ENCODE results near the gene FGF12. TPM values are rescaled to one million over a fixed set of nuclear protein-coding genes. Genes with fewer than 3 reads are reported as not detected.

The FGF12 gene
- total RNA-seq, 2 experiments from 2014 or later = 0.06 to 1.7 TPM

GRCh38 chr3:192261135-192261534 is 466.2 kb downstream of the FGF12 start:
- H3K27ac ChIP-seq (ENCODE audit: low read depth, low read length, poor library complexity, severe bottlenecking) = no peak overlapping the region
- no peaks in the 10 kb centered on the region for H3K36me3 ChIP-seq (ENCODE audit: insufficient read depth, low read length)
- DNase-seq (ENCODE audit: low spot score) = no peak
- no peaks in the 10 kb centered on the region for H3K79me2 ChIP-seq (ENCODE audit: insufficient read depth, low read depth, low read length)
- ChIA-PET CTCF (ENCODE audit: unreplicated experiment) (no interaction called here), POLR2A (interaction anchor here (0.6 to 1.4 kb wide), 2 partner anchors 78 to 89 kb away, joined by 4 to 5 read pairs; no protein-coding TSS in a partner anchor)
- no peaks in the 10 kb centered on the region for H3K9me3 ChIP-seq (ENCODE audit: low read length)
- intact Hi-C loops (cut with micrococcal nuclease; ENCODE audit: unreplicated experiment) = no loop called here
- no peak overlapping the region for H3K4me3 ChIP-seq (ENCODE audit: low read depth, low read length, poor library complexity, severe bottlenecking)
- no peak for TF ChIP-seq EZH2phosphoT487 (IDR thresholded peaks at IDR 0.05; ENCODE audit: borderline replicate concordance, low read depth, low read length)
- TF ChIP-seq, protein P1, sequence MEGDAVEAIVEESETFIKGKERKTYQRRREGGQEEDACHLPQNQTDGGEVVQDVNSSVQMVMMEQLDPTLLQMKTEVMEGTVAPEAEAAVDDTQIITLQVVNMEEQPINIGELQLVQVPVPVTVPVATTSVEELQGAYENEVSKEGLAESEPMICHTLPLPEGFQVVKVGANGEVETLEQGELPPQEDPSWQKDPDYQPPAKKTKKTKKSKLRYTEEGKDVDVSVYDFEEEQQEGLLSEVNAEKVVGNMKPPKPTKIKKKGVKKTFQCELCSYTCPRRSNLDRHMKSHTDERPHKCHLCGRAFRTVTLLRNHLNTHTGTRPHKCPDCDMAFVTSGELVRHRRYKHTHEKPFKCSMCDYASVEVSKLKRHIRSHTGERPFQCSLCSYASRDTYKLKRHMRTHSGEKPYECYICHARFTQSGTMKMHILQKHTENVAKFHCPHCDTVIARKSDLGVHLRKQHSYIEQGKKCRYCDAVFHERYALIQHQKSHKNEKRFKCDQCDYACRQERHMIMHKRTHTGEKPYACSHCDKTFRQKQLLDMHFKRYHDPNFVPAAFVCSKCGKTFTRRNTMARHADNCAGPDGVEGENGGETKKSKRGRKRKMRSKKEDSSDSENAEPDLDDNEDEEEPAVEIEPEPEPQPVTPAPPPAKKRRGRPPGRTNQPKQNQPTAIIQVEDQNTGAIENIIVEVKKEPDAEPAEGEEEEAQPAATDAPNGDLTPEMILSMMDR (conservative IDR thresholded peaks at IDR 0.05; ENCODE audit: low read length) = no peak
- H3K4me1 ChIP-seq (ENCODE audit: insufficient read depth, low read length, poor library complexity, severe bottlenecking) = no peaks in the 10 kb centered on the region
- no peaks in the 10 kb centered on the region for H3K9me2 ChIP-seq (ENCODE audit: insufficient read depth, low read length)
- H2AFZ ChIP-seq (ENCODE audit: low read length) = no peak overlapping the region
- H4K20me1 ChIP-seq (ENCODE audit: insufficient read depth, low read length) = no peaks in the 10 kb centered on the region
- H3K4me2 ChIP-seq (ENCODE audit: low read length) = no peak overlapping the region
- no TSS peak for BruUV-seq (replicated peaks)

DNA sequence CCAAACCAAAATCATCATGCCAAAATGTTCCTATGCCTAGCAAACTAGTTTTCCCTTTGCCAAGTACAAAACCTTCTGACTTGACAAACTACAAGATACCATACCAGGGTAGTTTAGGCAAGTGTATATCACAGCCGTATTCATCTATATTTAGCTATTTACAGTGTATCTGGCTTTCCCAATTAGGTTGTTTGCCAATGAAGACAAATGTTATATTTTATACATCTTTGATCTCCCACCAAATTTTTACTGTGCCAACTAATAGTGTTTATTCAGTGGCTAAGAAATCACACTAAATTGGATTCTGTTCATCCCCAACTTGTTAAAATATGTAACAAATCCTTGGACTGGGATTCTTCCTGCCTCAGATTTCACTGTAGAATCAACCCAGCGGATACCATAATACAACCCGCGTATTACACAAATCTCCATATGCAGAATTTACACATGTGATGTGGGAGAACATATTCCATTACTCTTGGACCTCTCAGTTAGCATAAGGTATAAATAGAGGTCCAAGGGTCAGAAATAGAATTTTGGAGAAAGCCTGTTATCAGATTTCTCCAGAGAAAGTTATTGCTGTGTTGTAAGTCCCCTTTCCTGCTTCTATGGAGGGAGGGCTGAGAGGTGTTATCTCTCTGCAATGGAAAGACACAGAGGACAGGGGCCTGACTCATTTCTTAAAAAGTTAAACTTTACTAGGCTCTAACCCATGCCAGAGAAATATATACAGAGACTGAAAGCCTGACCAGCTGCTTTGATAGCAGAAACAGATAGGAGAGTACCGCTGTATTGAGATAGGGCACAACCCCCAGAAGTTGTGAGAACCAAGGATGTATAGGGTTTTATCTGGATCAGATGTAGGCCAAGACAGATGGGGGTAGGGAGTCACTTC is 467.0 kb downstream of the FGF12 start:
- Histone ChIP-seq H3K4me2 (ENCODE audit: low read length) (no peak overlapping the region), H3K4me3 (ENCODE audit: low read depth, low read length, poor library complexity, severe bottlenecking) (no peak overlapping the region), H3K27ac (ENCODE audit: low read depth, low read length, poor library complexity, severe bottlenecking) (no peak overlapping the region), H3K9me3 (ENCODE audit: low read length) (no peaks in the 10 kb centered on the region), H3K9me2 (ENCODE audit: insufficient read depth, low read length) (no peaks in the 10 kb centered on the region), H4K20me1 (ENCODE audit: insufficient read depth, low read length) (no peaks in the 10 kb centered on the region), H3K36me3 (ENCODE audit: insufficient read depth, low read length) (no peaks in the 10 kb centered on the region), H3K4me1 (ENCODE audit: insufficient read depth, low read length, poor library complexity, severe bottlenecking) (no peaks in the 10 kb centered on the region), H2AFZ (ENCODE audit: low read length) (no peak overlapping the region), H3K79me2 (ENCODE audit: insufficient read depth, low read depth, low read length) (no peaks in the 10 kb centered on the region)
- BruUV-seq (replicated peaks) = no TSS peak
- intact Hi-C loops (cut with micrococcal nuclease; ENCODE audit: unreplicated experiment) = no loop called here
- POLR2A ChIA-PET = no interaction called here
- CTCF ChIA-PET (ENCODE audit: unreplicated experiment) = no interaction called here
- DNase-seq (ENCODE audit: low spot score) = no peak
- TF ChIP-seq, protein P1 (conservative IDR thresholded peaks at IDR 0.05; ENCODE audit: low read length) = no peak
- TF ChIP-seq EZH2phosphoT487 (IDR thresholded peaks at IDR 0.05; ENCODE audit: borderline replicate concordance, low read depth, low read length) = no peak

DNA sequence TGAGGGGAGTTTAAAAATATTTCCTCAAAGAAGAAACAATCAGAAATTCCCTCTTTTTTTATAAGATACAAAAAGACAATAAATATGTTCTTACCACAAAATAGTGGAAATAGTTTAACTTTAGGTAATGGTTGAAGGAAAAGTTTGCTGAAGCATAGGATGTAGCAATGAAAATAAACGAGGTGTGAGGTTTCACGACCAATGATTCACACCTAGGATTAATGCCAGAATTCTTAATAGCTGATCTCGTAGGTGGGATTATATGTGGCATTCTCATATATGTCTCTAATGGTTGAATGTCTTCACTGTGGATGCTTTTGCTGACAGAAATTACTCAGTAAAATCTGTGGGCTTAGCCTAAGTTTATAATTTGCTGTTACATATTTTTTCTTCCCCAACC is 467.7 kb downstream of the FGF12 start:
- Histone ChIP-seq H3K4me1 (ENCODE audit: insufficient read depth, low read length, poor library complexity, severe bottlenecking) (no peaks in the 10 kb centered on the region), H3K79me2 (ENCODE audit: insufficient read depth, low read depth, low read length) (no peaks in the 10 kb centered on the region), H3K4me2 (ENCODE audit: low read length) (no peak overlapping the region), H4K20me1 (ENCODE audit: insufficient read depth, low read length) (no peaks in the 10 kb centered on the region), H3K36me3 (ENCODE audit: insufficient read depth, low read length) (no peaks in the 10 kb centered on the region), H3K9me3 (ENCODE audit: low read length) (no peaks in the 10 kb centered on the region), H3K4me3 (ENCODE audit: low read depth, low read length, poor library complexity, severe bottlenecking) (no peak overlapping the region), H2AFZ (ENCODE audit: low read length) (no peak overlapping the region), H3K9me2 (ENCODE audit: insufficient read depth, low read length) (no peaks in the 10 kb centered on the region), H3K27ac (ENCODE audit: low read depth, low read length, poor library complexity, severe bottlenecking) (no peak overlapping the region)
- TF ChIP-seq, protein P1 (conservative IDR thresholded peaks at IDR 0.05; ENCODE audit: low read length) = no peak
- TF ChIP-seq EZH2phosphoT487 (IDR thresholded peaks at IDR 0.05; ENCODE audit: borderline replicate concordance, low read depth, low read length) = no peak
- POLR2A ChIA-PET = interaction anchor here (0.5 to 1.2 kb wide), 2 partner anchors 13 to 570 kb away, joined by 3 to 6 read pairs; no protein-coding TSS in a partner anchor
- intact Hi-C loops (cut with micrococcal nuclease; ENCODE audit: unreplicated experiment) = no loop called here
- CTCF ChIA-PET (ENCODE audit: unreplicated experiment) = no interaction called here
- no peak for DNase-seq (ENCODE audit: low spot score)
- BruUV-seq (replicated peaks) = no TSS peak

Data from OCI-LY7 (cell line).